ENCODE data around the gene TFB2M.

The TFB2M gene

GRCh38 chr1:246558041-246558440 lies 8.0 kb downstream of the TFB2M start:
- no peak for DNase-seq (ENCODE audit: low read depth, low spot score)
- no peak overlapping the region for H3K4me3 ChIP-seq (ENCODE audit: low read depth, low read length)
- TF ChIP-seq CTCF (IDR thresholded peaks at IDR 0.05; ENCODE audit: low read depth, low read length) = no peak
- in situ Hi-C loops (cut with HindIII; ENCODE audit: low sequenced_read_pairs) = no loop called here

- no peak overlapping the region for H3K4me3 ChIP-seq (ENCODE audit: low read depth, low read length)
- in situ Hi-C loops (cut with HindIII; ENCODE audit: low sequenced_read_pairs) = no loop called here
- TF ChIP-seq CTCF (IDR thresholded peaks at IDR 0.05; ENCODE audit: low read depth, low read length) = no peak
- DNase-seq (ENCODE audit: low read depth, low spot score) = no peak
These were observed 11.9 kb downstream of the TFB2M start for GRCh38 chr1:246554201-246554600.

- in situ Hi-C loops (cut with HindIII; ENCODE audit: low sequenced_read_pairs) = no loop called here
- no peak overlapping the region for H3K4me3 ChIP-seq (ENCODE audit: low read depth, low read length)
- DNase-seq (ENCODE audit: low read depth, low spot score) = no peak
- no peak for TF ChIP-seq CTCF (IDR thresholded peaks at IDR 0.05; ENCODE audit: low read depth, low read length)
These were observed 14.0 kb downstream of the TFB2M start for GRCh38 chr1:246552110-246552509.

GRCh38 chr1:246550402-246550801 lies 15.7 kb downstream of the TFB2M start:
- in situ Hi-C loops (cut with HindIII; ENCODE audit: low sequenced_read_pairs) = no loop called here
- TF ChIP-seq CTCF (IDR thresholded peaks at IDR 0.05; ENCODE audit: low read depth, low read length) = no peak
- DNase-seq (ENCODE audit: low read depth, low spot score) = no peak
- H3K4me3 ChIP-seq (ENCODE audit: low read depth, low read length) = no peak overlapping the region

GRCh38 chr1:246549665-246550064 lies 16.4 kb downstream of the TFB2M start:
- in situ Hi-C loops (cut with HindIII; ENCODE audit: low sequenced_read_pairs) = no loop called here
- no peak for DNase-seq (ENCODE audit: low read depth, low spot score)
- H3K4me3 ChIP-seq (ENCODE audit: low read depth, low read length) = no peak overlapping the region
- no peak for TF ChIP-seq CTCF (IDR thresholded peaks at IDR 0.05; ENCODE audit: low read depth, low read length)

GRCh38 chr1:246544001-246544400 lies 22.1 kb downstream of the TFB2M start:
- H3K4me3 ChIP-seq (ENCODE audit: low read depth, low read length) = no peak overlapping the region
- no peak for TF ChIP-seq CTCF (IDR thresholded peaks at IDR 0.05; ENCODE audit: low read depth, low read length)
- no peak for DNase-seq (ENCODE audit: low read depth, low spot score)
- in situ Hi-C loops (cut with HindIII; ENCODE audit: low sequenced_read_pairs) = no loop called here

All from astrocyte of the spinal cord (primary cell).